ENCODE measurements around the gene NCEH1.

The NCEH1 gene

DNA sequence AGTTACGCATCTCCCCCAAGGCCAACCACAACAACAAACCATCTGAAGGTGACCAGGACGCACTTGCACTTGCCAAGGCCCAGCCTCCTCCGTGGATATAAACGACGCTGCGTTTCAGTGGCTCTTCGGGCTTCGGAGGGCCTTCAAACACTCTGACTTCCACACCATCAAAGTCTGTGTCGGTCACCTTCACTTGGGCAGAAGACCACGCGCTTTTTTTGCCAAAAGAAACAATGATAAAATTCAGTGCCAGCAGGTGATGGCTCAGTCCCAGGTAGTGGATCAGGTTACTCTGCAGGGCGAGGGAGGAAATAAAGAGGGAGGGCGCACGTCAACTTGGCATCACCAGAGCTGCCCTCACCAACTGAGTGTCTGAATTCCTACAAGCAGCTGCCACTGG lies 63.0 kb downstream of the NCEH1 start:
- no peak for DNase-seq (ENCODE audit: low read depth in 2 of 3, low spot score in 1 of 3)

DNA sequence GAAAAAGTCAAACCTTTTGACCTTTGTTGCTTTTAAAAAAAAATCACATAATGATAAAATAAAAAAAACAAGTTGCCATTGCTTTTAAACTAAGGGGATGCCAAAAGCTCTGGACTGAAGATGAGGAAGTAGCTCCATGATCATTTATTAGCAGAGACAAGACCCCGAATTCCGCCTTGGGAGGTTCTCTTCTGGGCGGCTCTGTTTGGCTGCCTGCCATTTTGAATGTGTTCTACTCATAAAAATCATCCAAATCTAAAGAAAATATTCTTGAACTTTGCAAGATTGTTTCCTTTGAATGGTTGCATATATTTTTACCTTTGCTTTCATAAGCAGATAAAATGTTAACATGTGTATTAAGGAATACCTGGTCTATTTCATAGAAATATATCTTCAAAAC lies 63.8 kb downstream of the NCEH1 start:
- DNase-seq (ENCODE audit: low read depth in 2 of 3, low spot score in 1 of 3): no peak

DNA sequence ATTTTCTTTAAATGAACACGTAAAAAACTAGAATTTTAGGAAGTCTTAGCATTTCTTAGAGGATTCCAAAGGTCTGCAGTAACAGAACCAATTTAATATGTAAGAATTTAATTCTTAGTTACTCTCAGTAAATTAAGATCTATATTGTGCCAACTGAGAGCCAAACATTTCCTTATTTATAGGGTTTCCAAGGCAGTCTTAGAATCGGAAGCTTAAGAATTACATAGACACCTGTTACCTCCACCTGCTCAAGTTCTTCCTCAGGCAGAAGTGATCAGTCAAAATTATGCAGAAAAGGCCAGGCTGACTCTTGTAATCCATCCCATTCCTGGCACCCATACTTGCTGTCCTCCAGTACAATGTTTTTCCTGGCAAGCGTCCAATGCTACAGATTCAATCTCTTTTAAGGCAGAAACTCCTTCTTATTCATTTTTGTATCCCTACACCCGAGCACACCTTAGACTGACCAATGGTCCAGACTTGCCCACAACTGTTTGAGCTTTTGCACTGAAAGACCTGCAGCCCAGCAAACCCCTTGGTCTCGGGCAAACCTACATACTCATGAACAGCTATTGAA lies 64.3 kb downstream of the NCEH1 start:
- DNase-seq (ENCODE audit: low read depth in 2 of 3, low spot score in 1 of 3): no peak

DNA sequence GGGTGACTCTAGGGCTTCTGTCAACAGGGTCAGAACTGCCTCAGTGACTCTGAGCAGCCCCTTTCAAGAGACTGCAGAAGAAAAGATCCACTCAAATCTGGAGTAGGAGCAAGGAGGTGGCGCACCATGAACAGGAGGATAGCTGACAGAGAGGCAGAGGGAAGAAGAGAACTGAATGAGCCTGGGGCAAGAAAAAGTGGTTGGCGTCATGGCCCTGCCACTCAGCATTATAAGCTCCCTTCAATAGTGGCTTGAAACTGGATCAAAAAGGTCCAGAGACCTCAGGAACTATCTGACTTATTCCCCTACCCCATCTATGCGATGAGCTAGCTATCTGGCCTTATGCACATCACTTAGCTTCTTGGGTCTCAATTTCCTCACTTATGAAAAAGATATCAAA lies 66.6 kb downstream of the NCEH1 start:
- DNase-seq (ENCODE audit: low read depth in 2 of 3, low spot score in 1 of 3): no peak

DNA sequence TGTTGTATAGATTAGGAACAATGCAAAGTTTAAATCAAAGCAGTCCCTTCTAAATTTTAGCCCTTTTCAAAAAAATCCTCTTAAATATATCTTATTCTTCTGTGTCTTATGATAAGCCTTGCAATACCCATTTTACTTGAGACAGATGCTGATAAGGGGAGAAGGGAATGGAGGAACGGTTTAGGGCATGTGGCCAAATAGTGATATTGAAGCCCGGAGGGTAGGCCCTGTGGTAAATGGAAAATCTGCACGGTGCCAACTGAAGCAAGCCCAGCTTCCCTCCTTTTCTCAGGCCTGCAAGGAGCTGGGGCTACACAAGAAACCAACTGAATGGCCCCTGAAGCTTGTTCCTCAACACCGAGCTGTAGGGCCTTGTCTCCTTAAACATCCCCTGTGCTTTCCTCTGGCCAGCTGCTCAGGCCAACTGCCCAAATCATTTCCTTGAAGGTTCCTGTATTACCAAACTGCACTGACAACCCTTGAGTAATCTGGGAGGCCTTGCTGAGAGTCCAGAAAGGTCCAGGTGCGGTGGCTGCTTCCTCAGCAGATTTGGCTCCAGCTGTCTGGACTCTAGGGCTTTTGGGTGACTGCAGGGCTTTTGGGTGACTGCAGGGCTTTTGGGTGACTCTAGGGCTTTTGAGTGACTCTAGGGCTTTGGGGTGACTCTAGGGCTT lies 67.2 kb downstream of the NCEH1 start:
- DNase-seq (ENCODE audit: low read depth in 2 of 3, low spot score in 1 of 3): no peak

DNA sequence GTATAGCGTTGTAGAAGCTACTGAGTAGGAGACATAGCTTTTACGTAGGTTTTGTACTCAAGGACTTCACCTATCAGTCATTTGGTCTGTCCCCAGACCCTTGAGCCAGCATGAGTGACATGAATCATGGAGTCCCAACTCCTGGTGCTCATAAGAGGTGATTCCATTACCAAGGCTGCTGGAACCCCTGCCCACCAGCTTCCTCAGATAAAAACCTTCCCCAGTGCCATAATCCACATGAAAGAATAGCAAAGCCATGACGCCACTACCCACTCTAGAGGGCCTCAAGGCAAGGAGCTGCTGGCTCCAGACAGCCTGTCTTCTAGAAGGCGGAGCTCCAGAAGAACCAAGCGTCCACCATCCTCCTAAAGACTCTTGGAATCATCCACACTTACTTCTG lies 69.6 kb downstream of the NCEH1 start:
- no peak for DNase-seq (ENCODE audit: low read depth in 2 of 3, low spot score in 1 of 3)

DNA sequence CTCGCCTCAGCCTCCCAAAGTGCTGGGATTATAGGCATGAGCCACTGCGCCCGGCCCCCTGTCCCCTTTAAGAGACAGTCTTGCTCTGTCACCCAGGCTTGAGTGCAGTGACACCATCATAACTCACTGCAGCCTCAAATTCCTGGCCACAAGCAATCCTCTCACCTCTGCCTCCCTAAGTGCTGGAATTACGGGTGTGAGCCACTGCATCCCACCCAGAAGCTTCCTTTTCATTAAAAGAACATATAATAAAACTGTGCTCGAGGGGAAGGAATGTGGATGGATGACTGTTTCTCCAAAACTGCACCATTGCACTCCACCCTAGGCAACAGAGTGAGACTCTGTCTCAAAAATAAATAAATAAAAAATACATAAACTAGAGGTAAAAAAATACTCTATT lies 70.1 kb downstream of the NCEH1 start:
- DNase-seq (ENCODE audit: low read depth in 2 of 3, low spot score in 1 of 3): no peak

DNA sequence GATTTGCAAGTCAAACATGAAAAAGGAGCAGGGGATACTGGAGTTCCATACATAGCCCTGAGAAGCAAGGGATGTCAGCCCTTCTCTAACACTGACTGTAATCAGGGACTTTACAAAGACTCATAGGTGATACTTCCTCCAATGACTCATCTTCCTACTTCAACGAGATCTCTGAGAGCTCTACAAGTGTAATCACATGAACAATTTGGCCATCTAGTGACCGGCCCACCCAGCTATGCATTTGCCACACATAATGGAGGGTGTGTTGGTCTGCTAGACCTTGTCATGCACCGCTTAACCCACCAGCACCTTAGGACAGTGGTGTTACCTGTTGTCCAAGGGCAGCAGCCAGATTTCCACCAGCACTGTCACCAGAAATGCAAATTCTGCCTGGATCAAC lies 75.3 kb downstream of the NCEH1 start:
- no peak for DNase-seq (ENCODE audit: low read depth in 2 of 3, low spot score in 1 of 3)

DNA sequence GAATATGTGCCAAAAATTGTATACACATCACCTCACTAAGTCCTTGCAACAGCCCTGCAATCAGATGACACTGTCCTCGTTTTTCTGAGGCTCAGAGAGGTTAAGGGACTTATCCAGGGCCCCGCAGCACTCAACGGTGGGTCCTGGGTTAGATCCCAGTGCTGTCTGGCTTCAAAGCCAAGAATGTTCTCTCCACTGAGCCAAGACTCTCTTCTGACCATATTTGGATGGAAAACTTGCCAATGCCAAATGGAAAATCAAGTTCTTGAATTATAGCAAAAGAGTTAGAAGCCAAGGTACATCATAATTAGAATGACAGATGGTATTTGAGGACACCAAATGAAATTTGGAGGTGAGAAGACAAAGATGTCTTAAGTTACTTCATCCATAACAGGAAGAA lies 75.9 kb downstream of the NCEH1 start:
- DNase-seq (ENCODE audit: low read depth in 2 of 3, low spot score in 1 of 3): no peak

DNA sequence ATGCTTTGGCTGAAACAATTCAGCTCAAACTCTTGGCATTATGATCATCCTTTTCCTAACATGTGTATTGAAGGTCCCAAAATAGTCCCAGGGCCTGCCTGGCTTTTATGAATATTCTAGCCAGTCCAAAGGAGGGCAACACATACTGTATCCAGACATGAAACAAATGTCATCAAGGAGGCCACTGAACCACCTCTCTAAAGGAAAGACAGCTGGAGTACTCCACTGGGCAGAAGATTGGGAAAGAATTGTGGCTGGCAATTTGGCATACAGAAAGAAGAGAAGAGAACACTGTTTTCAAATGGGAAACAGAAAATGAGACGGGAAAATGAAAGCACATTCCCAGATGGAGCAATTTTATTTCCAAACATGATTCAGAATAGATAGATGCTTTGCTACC lies 80.6 kb downstream of the NCEH1 start:
- DNase-seq (ENCODE audit: low read depth in 2 of 3, low spot score in 1 of 3): no peak

DNA sequence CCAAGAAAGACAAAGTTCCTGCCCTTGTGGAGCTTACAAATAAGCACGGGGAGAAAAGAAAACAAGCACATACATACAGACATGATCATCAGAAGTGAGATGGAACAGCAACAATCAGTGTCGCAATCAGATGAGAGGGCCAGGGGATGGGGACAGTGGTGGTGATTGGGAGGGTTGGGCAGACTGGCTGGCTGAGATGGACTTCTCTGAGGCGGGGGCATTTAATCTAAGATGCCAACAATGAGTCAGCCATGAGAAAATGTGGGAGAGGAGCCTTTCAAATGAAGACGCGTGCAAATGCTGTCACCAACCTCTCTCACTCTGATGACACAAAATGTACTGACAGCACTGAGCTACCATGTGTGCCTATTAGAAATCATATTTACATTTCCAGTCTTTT lies 81.4 kb downstream of the NCEH1 start:
- no peak for DNase-seq (ENCODE audit: low read depth in 2 of 3, low spot score in 1 of 3)

DNA sequence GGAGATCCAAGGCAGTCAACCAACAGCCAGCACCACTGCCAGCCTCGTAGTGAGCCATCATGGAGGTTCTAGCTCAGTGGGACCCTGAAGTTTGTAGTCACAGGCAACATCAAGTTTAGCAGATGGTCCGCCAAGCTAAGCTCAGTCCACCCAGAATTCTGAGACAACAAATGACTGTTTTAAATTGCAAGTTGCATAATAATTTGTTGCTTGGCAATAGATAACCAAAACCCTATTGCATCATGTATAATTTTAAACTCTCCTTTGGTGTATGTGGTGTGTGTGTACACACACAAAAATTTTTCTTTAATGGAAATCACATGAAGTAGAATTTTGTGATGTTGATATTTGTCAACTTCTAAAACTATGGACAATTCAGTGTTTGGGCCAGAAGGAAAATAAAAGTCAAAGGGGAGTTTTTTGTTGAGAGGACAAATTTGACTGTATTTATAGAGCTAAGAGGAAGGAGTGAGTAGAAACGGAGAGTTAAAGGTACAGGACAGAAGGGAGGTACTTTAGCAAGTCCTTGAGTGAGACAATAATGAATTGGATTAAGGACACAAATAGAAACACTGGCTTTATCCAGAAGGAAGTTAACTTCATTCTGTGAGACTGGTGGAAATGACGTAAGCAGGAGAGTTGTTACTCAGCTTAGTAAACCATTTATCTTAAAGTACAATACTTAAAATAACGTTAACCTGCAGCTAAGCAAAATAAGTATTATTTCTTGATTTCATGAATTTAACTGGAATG lies 83.6 kb downstream of the NCEH1 start:
- DNase-seq (ENCODE audit: low read depth in 2 of 3, low spot score in 1 of 3): no peak

DNA sequence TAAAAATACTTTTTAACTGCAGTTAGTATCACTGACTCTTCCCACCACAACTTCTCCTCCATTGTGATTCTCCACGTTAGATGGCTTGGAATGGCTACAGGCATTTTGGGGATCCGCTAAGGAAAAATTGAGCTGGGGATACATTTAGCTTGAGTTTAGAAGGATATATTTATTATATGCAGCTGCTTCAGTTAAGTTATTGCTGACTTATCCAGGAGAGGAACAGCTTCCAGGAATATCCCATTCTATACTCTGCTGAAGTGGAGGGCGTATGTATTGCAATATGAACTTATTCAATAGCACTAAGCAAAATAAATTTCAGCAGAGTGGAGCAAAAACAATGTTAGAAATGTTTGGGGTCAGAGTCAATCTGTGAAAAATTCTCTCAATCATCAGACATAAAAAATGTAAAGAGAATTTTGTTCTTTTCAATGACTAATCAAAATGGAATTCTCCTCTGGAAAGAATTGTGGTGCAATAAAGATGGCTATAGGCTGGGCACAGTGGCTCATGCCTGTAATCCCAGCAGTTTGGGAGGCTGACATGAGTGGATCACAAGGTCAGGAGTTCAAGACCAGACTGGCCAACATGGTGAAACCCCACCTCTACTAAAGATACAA lies 84.7 kb downstream of the NCEH1 start:
- DNase-seq (ENCODE audit: low read depth in 2 of 3, low spot score in 1 of 3): no peak

DNA sequence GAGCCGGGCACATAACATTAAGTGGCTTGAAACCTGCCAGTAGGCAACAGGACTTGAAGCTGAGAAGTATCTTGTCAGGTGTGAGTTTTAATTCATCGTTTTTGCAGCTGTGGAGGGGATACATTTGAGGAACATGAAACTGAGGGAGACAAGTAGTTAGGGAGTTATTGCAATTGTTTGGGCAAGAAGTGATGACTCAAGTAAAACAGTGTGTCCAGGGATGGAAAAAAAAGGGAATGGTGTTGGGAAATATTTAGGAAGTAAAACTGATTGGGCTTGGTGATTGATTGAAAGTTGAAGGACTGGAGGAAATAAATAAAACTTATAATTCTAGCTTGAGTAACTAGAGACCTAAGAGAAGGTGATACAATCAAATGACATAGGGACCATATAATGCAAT lies 85.5 kb downstream of the NCEH1 start:
- DNase-seq (ENCODE audit: low read depth in 2 of 3, low spot score in 1 of 3): no peak

DNA sequence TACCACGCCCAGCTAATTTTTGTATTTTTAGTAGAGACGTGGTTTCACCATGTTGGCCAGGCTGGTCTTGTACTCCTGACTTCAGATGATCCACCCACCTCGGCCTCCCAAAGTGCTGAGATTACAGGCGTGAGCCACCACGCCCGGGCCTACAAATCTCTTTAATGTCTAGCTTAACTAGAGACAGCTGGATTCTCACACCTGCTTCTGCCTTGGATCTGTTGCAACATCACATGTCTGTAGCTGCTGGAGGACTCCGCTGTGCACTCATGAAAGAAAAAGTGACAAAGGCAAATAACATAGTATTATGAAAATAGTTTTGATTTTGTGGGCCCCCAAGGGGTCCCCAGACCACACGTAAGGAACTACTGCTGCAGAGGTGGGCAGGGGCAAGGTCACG lies 85.9 kb downstream of the NCEH1 start:
- no peak for DNase-seq (ENCODE audit: low read depth in 2 of 3, low spot score in 1 of 3)

DNA sequence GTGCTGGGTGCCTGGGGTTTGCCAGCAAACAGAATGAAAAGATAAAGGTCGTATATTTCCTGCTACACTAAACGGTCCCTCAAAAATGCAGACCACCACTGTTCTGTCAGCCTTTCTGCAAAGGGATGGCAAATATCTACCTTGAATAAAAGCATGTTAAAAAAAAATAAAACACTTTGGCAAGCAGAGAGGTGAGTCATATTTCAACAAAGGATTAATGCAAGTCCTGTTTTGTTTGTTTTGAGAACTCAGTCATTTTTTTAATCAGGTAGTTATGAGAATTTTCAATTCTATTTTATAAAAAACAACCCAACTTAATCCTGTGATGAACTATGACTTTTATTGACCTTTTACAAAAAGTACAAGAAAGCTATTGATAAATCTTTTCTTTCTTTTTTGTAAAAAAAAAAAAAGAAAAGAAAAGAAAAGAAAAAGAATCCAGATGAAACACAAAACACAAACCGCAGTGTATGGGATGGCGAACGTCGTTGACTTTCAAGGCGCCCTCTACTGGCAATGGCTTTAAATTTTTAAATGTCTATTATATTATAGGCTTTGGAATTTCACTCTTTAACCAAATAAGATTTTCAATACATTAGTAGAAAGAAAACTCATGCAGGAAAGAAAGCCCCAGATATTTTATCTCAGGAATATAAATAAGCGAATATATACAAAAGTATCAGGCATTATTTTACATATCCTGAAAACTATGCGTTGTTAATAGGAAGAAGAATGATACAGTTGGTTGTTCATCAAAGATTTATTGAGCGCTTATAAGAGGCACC lies 87.8 kb downstream of the NCEH1 start:
- peak; percentile 7 to 52 (median 20) for DNase-seq (ENCODE audit: low read depth in 2 of 3, low spot score in 1 of 3)

DNA sequence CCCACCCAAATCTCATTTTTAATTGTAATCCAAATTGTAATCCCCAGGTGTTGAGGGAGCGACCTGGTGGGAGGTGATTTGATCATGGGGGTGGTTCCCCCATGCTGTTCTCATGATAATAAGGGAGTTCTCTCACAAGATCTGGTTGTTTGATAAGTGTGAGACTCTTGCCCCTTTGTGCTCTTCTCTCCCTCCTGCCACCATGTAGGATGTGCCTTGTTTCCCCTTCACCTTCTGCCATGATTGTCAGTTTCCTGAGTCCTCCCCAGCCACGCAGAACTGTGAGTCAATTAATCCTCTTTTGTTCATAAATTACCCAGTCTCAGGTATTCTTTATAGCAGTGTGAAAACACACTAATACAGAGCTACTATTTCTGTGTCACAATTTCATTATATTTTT lies 88.7 kb downstream of the NCEH1 start:
- no peak for DNase-seq (ENCODE audit: low read depth in 2 of 3, low spot score in 1 of 3)

DNA sequence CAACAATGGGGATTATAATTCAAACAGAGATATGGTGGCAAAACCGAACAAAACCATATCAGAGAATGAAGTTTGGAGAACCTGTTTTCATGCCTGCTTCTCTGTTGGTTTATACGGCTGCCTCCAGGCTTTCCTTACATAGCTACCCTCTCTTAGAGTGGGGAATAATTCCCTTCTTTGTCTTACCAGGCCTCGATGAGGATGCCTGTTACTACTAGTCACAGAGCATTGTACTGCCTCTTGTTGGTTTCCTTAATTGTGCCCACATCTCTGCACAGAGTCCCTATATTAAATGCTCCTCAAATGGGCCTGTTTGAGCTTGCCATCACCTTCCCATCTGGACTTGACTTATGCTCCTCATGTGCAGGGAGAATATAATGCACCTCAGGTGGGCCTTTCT lies 92.9 kb downstream of the NCEH1 start:
- no peak for DNase-seq (ENCODE audit: low read depth in 2 of 3, low spot score in 1 of 3)

DNA sequence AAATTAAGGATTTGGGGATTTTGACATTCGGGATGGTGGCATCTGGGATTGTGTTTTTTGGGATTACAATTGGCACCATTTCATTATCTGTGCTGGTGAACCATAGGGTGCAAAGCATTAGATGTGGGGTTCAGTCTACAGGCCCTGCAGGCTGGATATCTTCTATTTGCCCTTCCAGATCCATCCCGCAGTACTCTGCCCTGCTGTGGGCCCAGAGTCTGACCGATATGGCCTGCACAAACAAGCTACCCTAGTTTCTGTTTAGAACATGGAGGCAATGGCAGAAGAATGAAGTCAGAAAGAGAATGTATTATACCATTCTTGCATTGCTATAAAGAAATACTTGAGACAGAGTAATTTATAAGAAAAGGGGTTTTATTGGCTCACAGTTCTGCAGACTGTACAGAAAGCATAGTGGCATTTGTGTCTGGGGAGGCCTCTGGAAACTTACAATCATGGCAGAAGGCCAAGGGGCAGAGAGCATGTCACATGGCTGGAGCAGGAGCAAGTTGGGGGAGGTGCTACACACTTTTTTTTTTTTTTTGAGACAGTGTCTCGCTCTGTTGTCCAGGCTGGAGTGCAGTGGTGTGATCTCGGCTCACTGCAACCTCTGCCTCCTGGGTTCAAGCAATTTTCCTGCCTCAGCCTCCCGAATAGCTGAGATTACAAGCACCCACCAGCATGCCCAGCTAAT lies 93.7 kb downstream of the NCEH1 start:
- no peak for DNase-seq (ENCODE audit: low read depth in 2 of 3, low spot score in 1 of 3)

DNA sequence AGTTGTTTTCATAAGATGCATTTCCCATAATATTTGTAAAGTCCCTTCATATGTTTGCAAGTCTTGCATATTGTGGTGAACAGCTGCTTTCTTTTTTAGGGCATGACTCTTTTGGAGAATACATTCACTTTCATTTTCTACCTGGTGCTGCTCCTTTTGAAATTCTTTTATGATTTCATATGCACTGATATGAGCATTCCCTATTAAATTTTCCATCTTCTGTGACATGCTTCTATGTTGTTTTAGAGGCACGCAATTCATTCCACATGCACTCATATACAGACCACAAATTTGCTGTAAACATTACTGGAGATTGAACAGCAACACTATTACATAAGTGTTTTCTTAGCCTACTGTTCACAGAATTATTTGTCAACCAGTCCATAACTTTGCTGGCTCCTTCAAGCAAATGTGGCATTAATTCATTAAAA lies 94.8 kb downstream of the NCEH1 start:
- DNase-seq (ENCODE audit: low read depth in 2 of 3, low spot score in 1 of 3): no peak

DNA sequence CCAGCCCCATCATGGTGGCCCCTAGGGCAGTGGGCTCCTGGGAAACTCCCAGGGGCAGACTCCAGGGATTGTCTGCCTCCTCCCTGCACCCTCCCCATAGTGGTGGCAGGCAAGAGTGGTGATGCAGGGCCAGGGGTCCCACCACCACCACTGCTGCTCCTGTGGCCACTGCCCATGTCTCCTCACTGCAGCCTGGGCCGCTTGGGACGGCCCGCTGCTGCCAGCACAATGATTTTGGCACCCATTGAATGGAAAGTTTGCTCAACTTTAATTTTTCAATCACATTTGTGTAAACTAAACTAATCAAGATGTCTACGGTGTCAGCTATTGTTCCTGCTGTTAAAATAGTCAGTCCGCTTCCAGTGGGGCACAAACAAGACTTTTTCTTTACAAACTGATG lies 95.6 kb downstream of the NCEH1 start:
- DNase-seq (ENCODE audit: low read depth in 2 of 3, low spot score in 1 of 3): no peak

Data from stimulated activated CD4-positive, alpha-beta T cell treated with anti-CD3 and anti-CD28 coated beads, Interleukin-12 subunit alpha, Interleukin-12 subunit beta, amount 100 ng/mL, for 48 hours (primary cell).